Skeletal muscle tissue (tissue), 4 donors: ENCODE data around the gene ARL8B. TPM values are rescaled to one million over a fixed set of nuclear protein-coding genes. Genes with fewer than 3 reads are reported as not detected.
"Not testable (repeated sequence)": the region's sequence is repeated elsewhere in the genome, so short reads cannot be mapped to it uniquely, and the experiment has no call there.

Experiments
- H3K27ac ChIP-seq: one replicate; pipeline ENCODE4 v1.7.0; 2013; ENCODE audit warnings: mild to moderate bottlenecking, low read depth, low read length, inconsistent platforms
- H3K27me3 ChIP-seq, 3 donors: one replicate each; pipeline ENCODE4 v1.7.0; 2013; ENCODE audit warnings: low read length in 3 of 3; ENCODE audit not compliant: control insufficient read depth in 3 of 3, insufficient read depth in 3 of 3
- H3K36me3 ChIP-seq, 3 donors: one replicate each; pipeline ENCODE4 v1.7.0; 2013; ENCODE audit warnings: low read length in 3 of 3; ENCODE audit not compliant: control insufficient read depth in 3 of 3, insufficient read depth in 3 of 3
- H3K4me1 ChIP-seq, 3 donors: one replicate each; pipeline ENCODE4 v1.7.0; 2013; ENCODE audit warnings: low read length in 3 of 3, mild to moderate bottlenecking in 3 of 3; ENCODE audit not compliant: control insufficient read depth in 3 of 3, insufficient read depth in 3 of 3
- H3K4me3 ChIP-seq, 3 donors: one replicate each; pipeline ENCODE4 v1.7.0; 2013; ENCODE audit warnings: low read length in 3 of 3
- H3K9ac ChIP-seq, 3 donors: one replicate each; pipeline ENCODE4 v1.7.0; 2013; ENCODE audit warnings: low read length in 3 of 3, mild to moderate bottlenecking in 3 of 3, moderate library complexity in 2 of 3, low read depth in 1 of 3
- H3K9me3 ChIP-seq, 3 donors: one replicate each; pipeline ENCODE4 v1.7.0; 2013; ENCODE audit warnings: low read length in 3 of 3; ENCODE audit not compliant: control insufficient read depth in 3 of 3
- total RNA-seq: library from RNA; depleted of rRNA; stranded (reverse); fragments of >200 nt; gene quantifications from one replicate; pipeline ENCODE4 v1.2.3, GENCODE V29; 2014
- donor health status: Osteomylitis.

The ARL8B gene
- total RNA-seq, 1 donor from 2014 or later: 59.0 TPM

GRCh38 chr3:5160321-5160720, 38.2 kb downstream of the ARL8B start:
- peaks cover 7 to 30% (median 9%) of the 10 kb centered on the region in 3 donors for H3K4me1 ChIP-seq
- no peaks in the 10 kb centered on the region for H3K9me3 ChIP-seq
- H3K36me3 ChIP-seq: no peaks in the 10 kb centered on the region
- H3K9ac ChIP-seq: no peak overlapping the region
- no peak overlapping the region for H3K27ac ChIP-seq
- H3K27me3 ChIP-seq: no peaks in the 10 kb centered on the region
- no peak overlapping the region for H3K4me3 ChIP-seq

- Histone ChIP-seq H3K9ac (no peak overlapping the region), H3K27ac (no peak overlapping the region), H3K9me3 (no peaks in the 10 kb centered on the region), H3K27me3 (no peaks in the 10 kb centered on the region), H3K4me1 (peaks cover 7 to 30% (median 9%) of the 10 kb centered on the region in 3 donors), H3K36me3 (no peaks in the 10 kb centered on the region), H3K4me3 (no peak overlapping the region)
Measured at GRCh38 chr3:5160940-5161858, 39.1 kb downstream of the ARL8B start.

GRCh38 chr3:5162102-5162501, 40.0 kb downstream of the ARL8B start:
- Histone ChIP-seq H3K9me3 (no peaks in the 10 kb centered on the region), H3K9ac (no peak overlapping the region), H3K27ac (no peak overlapping the region), H3K4me3 (no peak overlapping the region), H3K36me3 (no peaks in the 10 kb centered on the region), H3K4me1 (peaks cover 9 to 28% (median 10%) of the 10 kb centered on the region in 3 donors), H3K27me3 (no peaks in the 10 kb centered on the region)

GRCh38 chr3:5165698-5166097, 43.6 kb downstream of the ARL8B start:
- no peak overlapping the region for H3K4me3 ChIP-seq
- H3K9ac ChIP-seq: no peak overlapping the region
- H3K9me3 ChIP-seq: no peaks in the 10 kb centered on the region
- H3K27ac ChIP-seq: no peak overlapping the region
- H3K36me3 ChIP-seq: no peaks in the 10 kb centered on the region
- H3K27me3 ChIP-seq: no peaks in the 10 kb centered on the region
- peaks cover 10 to 21% (median 12%) of the 10 kb centered on the region in 3 donors for H3K4me1 ChIP-seq

GRCh38 chr3:5166846-5167245, 44.8 kb downstream of the ARL8B start:
- Histone ChIP-seq H3K4me3 (no peak overlapping the region), H3K9me3 (no peaks in the 10 kb centered on the region), H3K4me1 (peaks cover 7 to 9% (median 8%) of the 10 kb centered on the region in 3 donors), H3K27ac (no peak overlapping the region), H3K27me3 (no peaks in the 10 kb centered on the region), H3K36me3 (peaks cover 0 to 8% (median 0%) of the 10 kb centered on the region in 3 donors), H3K9ac (no peak overlapping the region)

GRCh38 chr3:5168110-5168509, 46.0 kb downstream of the ARL8B start:
- Histone ChIP-seq H3K9me3 (no peaks in the 10 kb centered on the region), H3K4me1 (peaks cover 3 to 8% (median 5%) of the 10 kb centered on the region in 3 donors), H3K27me3 (no peaks in the 10 kb centered on the region), H3K36me3 (peaks cover 3 to 18% (median 4%) of the 10 kb centered on the region in 3 donors), H3K27ac (no peak overlapping the region), H3K9ac (no peak overlapping the region), H3K4me3 (no peak overlapping the region)

- Histone ChIP-seq H3K4me3 (no peak overlapping the region), H3K9me3 (no peaks in the 10 kb centered on the region), H3K27ac (no peak overlapping the region), H3K9ac (no peak overlapping the region), H3K4me1 (peaks cover 1 to 5% (median 3%) of the 10 kb centered on the region in 3 donors), H3K36me3 (peaks cover 3 to 29% (median 4%) of the 10 kb centered on the region in 3 donors), H3K27me3 (no peaks in the 10 kb centered on the region)
Measured at GRCh38 chr3:5169807-5170206, 47.7 kb downstream of the ARL8B start.

- H3K4me3 ChIP-seq: no peak overlapping the region
- no peak overlapping the region for H3K27ac ChIP-seq
- no peaks in the 10 kb centered on the region for H3K27me3 ChIP-seq
- H3K9ac ChIP-seq: no peak overlapping the region
- peaks cover 0 to 3% (median 3%) of the 10 kb centered on the region in 3 donors for H3K4me1 ChIP-seq
- no peaks in the 10 kb centered on the region for H3K9me3 ChIP-seq
- H3K36me3 ChIP-seq: peaks cover 11 to 34% (median 14%) of the 10 kb centered on the region in 3 donors
Measured at GRCh38 chr3:5170975-5171374, 48.9 kb downstream of the ARL8B start.

- peaks cover 11 to 34% (median 14%) of the 10 kb centered on the region in 3 donors for H3K36me3 ChIP-seq
- H3K9me3 ChIP-seq: no peaks in the 10 kb centered on the region
- no peak overlapping the region for H3K27ac ChIP-seq
- no peaks in the 10 kb centered on the region for H3K27me3 ChIP-seq
- no peak overlapping the region for H3K9ac ChIP-seq
- peaks cover 0 to 3% (median 0%) of the 10 kb centered on the region in 3 donors for H3K4me1 ChIP-seq
- no peak overlapping the region for H3K4me3 ChIP-seq
Measured at GRCh38 chr3:5172018-5172417, 49.9 kb downstream of the ARL8B start.

- H3K4me3 ChIP-seq, H3K27ac ChIP-seq, H3K4me1 ChIP-seq, H3K9ac ChIP-seq, H3K9me3 ChIP-seq, H3K27me3 ChIP-seq: not testable (repeated sequence)
- peaks cover 12 to 34% (median 27%) of the 10 kb centered on the region in 3 donors for H3K36me3 ChIP-seq
Measured at GRCh38 chr3:5179036-5179435, 56.9 kb downstream of the ARL8B start.
